Measurements from ENCODE around the gene ATF4. TPM values are rescaled to one million over a fixed set of nuclear protein-coding genes. Genes with fewer than 3 reads are reported as not detected.

ATF4 gene
- total and polyA plus RNA-seq, 2 of the 13 experiments (the other 11 are each of a cell fraction or from before 2014, with no cell fraction given), result 486 to 1,297 TPM

DNA sequence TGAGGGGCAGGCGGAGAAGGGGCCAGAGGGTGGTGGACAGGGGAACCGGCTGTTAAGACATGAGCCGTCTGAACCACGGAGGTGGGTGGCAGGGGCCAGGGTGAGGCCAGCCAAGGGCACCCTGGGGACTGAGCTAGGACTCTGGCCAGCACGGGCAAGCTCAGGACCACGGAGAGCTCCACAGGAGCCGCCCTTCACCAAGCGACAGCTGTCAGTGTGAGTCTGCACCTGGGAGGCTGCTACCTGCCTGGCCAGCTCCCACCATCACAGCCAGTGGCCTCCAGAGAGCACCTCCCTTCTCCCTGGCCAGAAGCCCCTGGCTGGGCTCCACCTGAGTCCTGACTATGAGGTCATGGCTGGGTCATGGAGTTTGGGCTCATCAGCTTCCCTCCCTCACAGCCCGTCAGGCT is 41.9 kb upstream of the ATF4 start (continued):
- TF ChIP-seq ZGPAT (CRISPR knock-in tag; IDR thresholded peaks at IDR 0.05) (peak; percentile 47; the same call in 1 of the 2 replicates), KLF12 (CRISPR knock-in tag; IDR thresholded peaks at IDR 0.05; ENCODE audit: borderline replicate concordance) (peak; percentile 89; the same call in 1 of the 2 replicates), ZBTB3 (CRISPR knock-in tag; IDR thresholded peaks at IDR 0.05; ENCODE audit: borderline replicate concordance, low read depth) (no peak), ZNF34 (CRISPR knock-in tag; IDR thresholded peaks at IDR 0.05; ENCODE audit: borderline replicate concordance) (no peak), MATR3 (CRISPR knock-in tag; IDR thresholded peaks at IDR 0.05) (no peak), CREM (IDR thresholded peaks at IDR 0.05) (no peak), CREM (CRISPR knock-in tag; IDR thresholded peaks at IDR 0.05) (no peak), ZNF160 (CRISPR knock-in tag; IDR thresholded peaks at IDR 0.05) (peak; percentile 61; the same call in 1 of the 2 replicates), ZNF256 (CRISPR knock-in tag; conservative IDR thresholded peaks at IDR 0.05) (peak; percentile 69; the same call in 1 of the 2 replicates), KLF9 (CRISPR knock-in tag; IDR thresholded peaks at IDR 0.05; ENCODE audit: low read depth) (no peak), HBP1 (CRISPR knock-in tag; IDR thresholded peaks at IDR 0.05; ENCODE audit: low read depth) (peak; percentile 87), ZNF7 (CRISPR knock-in tag; IDR thresholded peaks at IDR 0.05) (peak; percentile 52; the same call in 1 of the 2 replicates), NR1H2 (CRISPR knock-in tag; IDR thresholded peaks at IDR 0.05; ENCODE audit: borderline replicate concordance, low read depth) (no peak), GZF1 (CRISPR knock-in tag; IDR thresholded peaks at IDR 0.05) (0 out of 2 replicates have a peak, but pooled peaks have one; percentile 39), GLI4 (CRISPR knock-in tag; IDR thresholded peaks at IDR 0.05; ENCODE audit: borderline replicate concordance) (0 out of 2 replicates have a peak, but pooled peaks have one; percentile 73), ZSCAN21 (CRISPR knock-in tag; IDR thresholded peaks at IDR 0.05; ENCODE audit: borderline replicate concordance) (peak; percentile 90), TCF7L2 (IDR thresholded peaks at IDR 0.05; ENCODE audit: low read depth, low read length) (no peak), ZNF878 (CRISPR knock-in tag; IDR thresholded peaks at IDR 0.05) (no peak), ZNF557 (CRISPR knock-in tag; IDR thresholded peaks at IDR 0.05) (0 out of 2 replicates have a peak, but pooled peaks have one; percentile 41), ARNT (IDR thresholded peaks at IDR 0.05) (no peak), MEIS2 (CRISPR knock-in tag; IDR thresholded peaks at IDR 0.05) (peak; percentile 90), ZIK1 (CRISPR knock-in tag; IDR thresholded peaks at IDR 0.05; ENCODE audit: borderline replicate concordance, low read depth) (peak; percentile 72; the same call in 1 of the 2 replicates)
- TF ChIP-seq, protein P1, sequence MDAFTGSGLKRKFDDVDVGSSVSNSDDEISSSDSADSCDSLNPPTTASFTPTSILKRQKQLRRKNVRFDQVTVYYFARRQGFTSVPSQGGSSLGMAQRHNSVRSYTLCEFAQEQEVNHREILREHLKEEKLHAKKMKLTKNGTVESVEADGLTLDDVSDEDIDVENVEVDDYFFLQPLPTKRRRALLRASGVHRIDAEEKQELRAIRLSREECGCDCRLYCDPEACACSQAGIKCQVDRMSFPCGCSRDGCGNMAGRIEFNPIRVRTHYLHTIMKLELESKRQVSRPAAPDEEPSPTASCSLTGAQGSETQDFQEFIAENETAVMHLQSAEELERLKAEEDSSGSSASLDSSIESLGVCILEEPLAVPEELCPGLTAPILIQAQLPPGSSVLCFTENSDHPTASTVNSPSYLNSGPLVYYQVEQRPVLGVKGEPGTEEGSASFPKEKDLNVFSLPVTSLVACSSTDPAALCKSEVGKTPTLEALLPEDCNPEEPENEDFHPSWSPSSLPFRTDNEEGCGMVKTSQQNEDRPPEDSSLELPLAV (CRISPR knock-in tag; conservative IDR thresholded peaks at IDR 0.05; ENCODE audit: low read depth), result no peak
- TF ChIP-seq, protein P2, sequence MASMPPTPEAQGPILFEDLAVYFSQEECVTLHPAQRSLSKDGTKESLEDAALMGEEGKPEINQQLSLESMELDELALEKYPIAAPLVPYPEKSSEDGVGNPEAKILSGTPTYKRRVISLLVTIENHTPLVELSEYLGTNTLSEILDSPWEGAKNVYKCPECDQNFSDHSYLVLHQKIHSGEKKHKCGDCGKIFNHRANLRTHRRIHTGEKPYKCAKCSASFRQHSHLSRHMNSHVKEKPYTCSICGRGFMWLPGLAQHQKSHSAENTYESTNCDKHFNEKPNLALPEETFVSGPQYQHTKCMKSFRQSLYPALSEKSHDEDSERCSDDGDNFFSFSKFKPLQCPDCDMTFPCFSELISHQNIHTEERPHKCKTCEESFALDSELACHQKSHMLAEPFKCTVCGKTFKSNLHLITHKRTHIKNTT (CRISPR knock-in tag; IDR thresholded peaks at IDR 0.05), result no peak
- TF ChIP-seq, protein P3, sequence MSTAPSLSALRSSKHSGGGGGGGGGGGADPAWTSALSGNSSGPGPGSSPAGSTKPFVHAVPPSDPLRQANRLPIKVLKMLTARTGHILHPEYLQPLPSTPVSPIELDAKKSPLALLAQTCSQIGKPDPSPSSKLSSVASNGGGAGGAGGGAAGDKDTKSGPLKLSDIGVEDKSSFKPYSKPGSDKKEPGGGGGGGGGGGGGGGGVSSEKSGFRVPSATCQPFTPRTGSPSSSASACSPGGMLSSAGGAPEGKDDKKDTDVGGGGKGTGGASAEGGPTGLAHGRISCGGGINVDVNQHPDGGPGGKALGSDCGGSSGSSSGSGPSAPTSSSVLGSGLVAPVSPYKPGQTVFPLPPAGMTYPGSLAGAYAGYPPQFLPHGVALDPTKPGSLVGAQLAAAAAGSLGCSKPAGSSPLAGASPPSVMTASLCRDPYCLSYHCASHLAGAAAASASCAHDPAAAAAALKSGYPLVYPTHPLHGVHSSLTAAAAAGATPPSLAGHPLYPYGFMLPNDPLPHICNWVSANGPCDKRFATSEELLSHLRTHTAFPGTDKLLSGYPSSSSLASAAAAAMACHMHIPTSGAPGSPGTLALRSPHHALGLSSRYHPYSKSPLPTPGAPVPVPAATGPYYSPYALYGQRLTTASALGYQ (CRISPR knock-in tag; IDR thresholded peaks at IDR 0.05), result no peak

Measured in HepG2 (cell line).